PC-3 (cell line): Measurements from ENCODE around the gene KIF21A. TPM values are rescaled to one million over a fixed set of nuclear protein-coding genes. Genes with fewer than 3 reads are reported as not detected.

ENCODE experiments used
- ATAC-seq: fragments of 200-7000 bp; cut with Tn5 transposase; 2 replicates; pipeline ENCODE4 v1.9.1; 2020; ENCODE audit warnings: mild to moderate bottlenecking, moderate library complexity
- BruUV-seq: library from RNA; stranded (reverse); fragments of 400-500 nt; replicated peaks from 2 replicates; lab custom pipeline; 2021; lab: Mats Ljungman, UMichigan
- CTCF ChIA-PET: fragments of 300-600 bp; sonication (Branson Sonifier 250); formaldehyde crosslinking; loops from one replicate; lab custom pipeline; 2022; ENCODE audit warnings: antibody characterized with exemption; lab: Charles Lee
- POLR2A ChIA-PET: fragments of 300-600 bp; sonication (Branson Sonifier 250); formaldehyde crosslinking; loops from one replicate; lab custom pipeline; 2022; ENCODE audit warnings: antibody characterized with exemption; ENCODE audit not compliant: unreplicated experiment; lab: Charles Lee
- DNase-seq: peaks from one replicate; pipeline ENCODE4 v3.0.0-alpha.2; 2015
- H2AFZ ChIP-seq: fragments of 300-600 bp; sonication (generic); 2 replicates; pipeline ENCODE4 v1.6.0; 2016; ENCODE audit warnings: antibody characterized with exemption, low read length
- H3F3A ChIP-seq: fragments of 300-600 bp; sonication (generic); one replicate; pipeline ENCODE4 v1.6.0; 2017; ENCODE audit warnings: antibody characterized with exemption, low read length, control low read depth, mild to moderate bottlenecking; ENCODE audit not compliant: unreplicated experiment
- H3K27ac ChIP-seq: fragments of 300-600 bp; sonication (generic); 2 replicates; pipeline ENCODE4 v1.5.1; 2016; ENCODE audit warnings: mild to moderate bottlenecking, low read length
- H3K27me3 ChIP-seq: fragments of 300-600 bp; sonication (generic); 2 replicates; pipeline ENCODE4 v1.6.1; 2016; ENCODE audit warnings: low read length, mixed read lengths
- H3K36me3 ChIP-seq: fragments of 300-600 bp; sonication (generic); 2 replicates; pipeline ENCODE4 v1.6.1; 2016; ENCODE audit warnings: low read depth, mixed run types, low read length, mixed read lengths
- H3K4me1 ChIP-seq: fragments of 300-600 bp; sonication (generic); 2 replicates; pipeline ENCODE4 v1.5.1; 2016; ENCODE audit warnings: low read length; ENCODE audit not compliant: insufficient read depth
- H3K4me2 ChIP-seq: fragments of 300-600 bp; sonication (generic); 2 replicates; pipeline ENCODE4 v1.6.0; 2016; ENCODE audit warnings: low read length
- H3K4me3 ChIP-seq: fragments of 300-600 bp; sonication (generic); 2 replicates; pipeline ENCODE4 v1.5.1; 2016; ENCODE audit warnings: mild to moderate bottlenecking, low read length, mixed read lengths
- H3K79me2 ChIP-seq: fragments of 300-600 bp; sonication (generic); 2 replicates; pipeline ENCODE4 v1.6.1; 2017; ENCODE audit warnings: low read length, mixed read lengths
- H3K9ac ChIP-seq: fragments of 300-600 bp; sonication (generic); 2 replicates; pipeline ENCODE4 v1.6.0; 2016; ENCODE audit warnings: mild to moderate bottlenecking, low read length
- H3K9me2 ChIP-seq: fragments of 300-600 bp; sonication (generic); replicated peaks from 2 replicates; pipeline ENCODE4 v1.6.1; 2016; ENCODE audit warnings: mixed run types, low read length, mixed read lengths
- H3K9me3 ChIP-seq: fragments of 300-600 bp; sonication (generic); 2 replicates; pipeline ENCODE4 v1.6.1; 2016; ENCODE audit warnings: low read length, mixed read lengths
- H4K20me1 ChIP-seq: fragments of 300-600 bp; sonication (generic); 2 replicates; pipeline ENCODE4 v1.6.1; 2016; ENCODE audit warnings: low read length, mixed read lengths
- CTCF ChIP-seq: fragments of 300-600 bp; sonication (generic); conservative IDR thresholded peaks from 2 replicates; pipeline ENCODE4 v1.5.1; 2017; ENCODE audit warnings: antibody characterized with exemption, low read depth, mild to moderate bottlenecking, low read length
- EZH2 ChIP-seq: fragments of 300-600 bp; sonication (generic); IDR thresholded peaks from one replicate; pipeline ENCODE4 v1.6.1; 2017; ENCODE audit warnings: antibody characterized with exemption, mild to moderate bottlenecking, low read length; ENCODE audit not compliant: unreplicated experiment
- EZH2phosphoT487 ChIP-seq: fragments of 300-600 bp; sonication (generic); IDR thresholded peaks from 2 replicates; pipeline ENCODE4 v1.6.1; 2018; ENCODE audit warnings: mild to moderate bottlenecking, antibody characterized with exemption, low read length, borderline replicate concordance
- intact Hi-C: fragments of 100-400 bp; cut with micrococcal nuclease; formaldehyde crosslinking; loops from 2 replicates; pipeline ENCODE4 v1.9.0; 2023
- total RNA-seq: library from RNA; depleted of rRNA; stranded (reverse); fragments of >200 nt; gene quantifications from 2 replicates; pipeline ENCODE4 v1.2.3, GENCODE V29; 2014

The KIF21A gene
- total RNA-seq, 1 experiment from 2014 or later: 25.1 TPM

GRCh38 chr12:39369756-39370155 lies 73.2 kb downstream of the KIF21A start:
- DNase-seq: no peak
- CTCF ChIA-PET: no interaction called here
- Histone ChIP-seq H3K79me2 (peaks cover 14% of the 10 kb centered on the region; the same call in 1 of the 2 replicates), H3K4me3 (no peak overlapping the region), H3K9ac (no peak overlapping the region), H3K9me3 (no peaks in the 10 kb centered on the region), H3K27me3 (no peaks in the 10 kb centered on the region), H3K36me3 (peaks cover 13% of the 10 kb centered on the region), H3K4me1 (peaks cover 47% of the 10 kb centered on the region), H4K20me1 (no peaks in the 10 kb centered on the region), H3F3A (peaks cover 6% of the 10 kb centered on the region), H2AFZ (no peak overlapping the region), H3K9me2 (no peaks in the 10 kb centered on the region), H3K27ac (no peak overlapping the region), H3K4me2 (no peak overlapping the region)
- TF ChIP-seq CTCF (no peak), EZH2 (no peak), EZH2phosphoT487 (no peak)
- BruUV-seq: no TSS peak
- no peak for ATAC-seq
- POLR2A ChIA-PET: no interaction called here
- intact Hi-C loops: loop anchor here (5.0 to 10.0 kb wide), 4 partner anchors 52 to 323 kb away; no protein-coding TSS in a partner anchor

- peaks cover 14% of the 10 kb centered on the region; the same call in 1 of the 2 replicates for H3K79me2 ChIP-seq
- peaks cover 6% of the 10 kb centered on the region for H3F3A ChIP-seq
- no peaks in the 10 kb centered on the region for H3K27me3 ChIP-seq
- TF ChIP-seq EZH2 (no peak), EZH2phosphoT487 (no peak), CTCF (no peak)
- POLR2A ChIA-PET: interaction anchor here (0.6 kb wide), 1 partner anchor 19 kb away, joined by 3 read pairs; no protein-coding TSS in a partner anchor
- DNase-seq: peak; percentile 63
- peak overlapping the region; percentile 27; the same call in 1 of the 2 replicates for H3K9ac ChIP-seq
- H3K9me2 ChIP-seq: no peaks in the 10 kb centered on the region
- H3K36me3 ChIP-seq: peaks cover 15% of the 10 kb centered on the region
- no peaks in the 10 kb centered on the region for H3K9me3 ChIP-seq
- H3K4me2 ChIP-seq: peak overlapping the region; percentile 74
- no peaks in the 10 kb centered on the region for H4K20me1 ChIP-seq
- intact Hi-C loops: loop anchor here (1.0 to 10.0 kb wide), 6 partner anchors 52 to 323 kb away; no protein-coding TSS in a partner anchor
- 0 out of 2 replicates have a peak overlapping the region, but pooled peaks have one; percentile 43 for H3K4me3 ChIP-seq
- peak; percentile 30 for ATAC-seq
- no peak overlapping the region for H2AFZ ChIP-seq
- CTCF ChIA-PET: interaction anchor here (1.4 kb wide), 1 partner anchor 75 kb away, joined by 3 read pairs; no protein-coding TSS in a partner anchor
- peak overlapping the region; percentile 84 for H3K27ac ChIP-seq
- no TSS peak for BruUV-seq
- H3K4me1 ChIP-seq: peaks cover 45% of the 10 kb centered on the region
These were observed 74.0 kb downstream of the KIF21A start for GRCh38 chr12:39368891-39369290.

- no peaks in the 10 kb centered on the region for H3K27me3 ChIP-seq
- ChIA-PET CTCF (interaction anchor here (0.5 to 1.4 kb wide), 3 partner anchors 76 to 620 kb away, joined by 3 to 5 read pairs (median 3); partner anchors contain the start of gene ABCD2), POLR2A (interaction anchor here (0.6 kb wide), 1 partner anchor 20 kb away, joined by 3 read pairs; no protein-coding TSS in a partner anchor)
- H3K9me3 ChIP-seq: no peaks in the 10 kb centered on the region
- H4K20me1 ChIP-seq: no peaks in the 10 kb centered on the region
- DNase-seq (peak; percentile 83), ATAC-seq (peak; percentile 79)
- peak overlapping the region; percentile 84 for H3K27ac ChIP-seq
- H2AFZ ChIP-seq: no peak overlapping the region
- H3K4me3 ChIP-seq: peak overlapping the region; percentile 43; the same call in 1 of the 2 replicates
- H3K79me2 ChIP-seq: peaks cover 14% of the 10 kb centered on the region; the same call in 1 of the 2 replicates
- peaks cover 15% of the 10 kb centered on the region for H3K36me3 ChIP-seq
- TF ChIP-seq CTCF: no peak
- no peak for TF ChIP-seq EZH2phosphoT487
- TF ChIP-seq EZH2: no peak
- peaks cover 6% of the 10 kb centered on the region for H3F3A ChIP-seq
- no TSS peak for BruUV-seq
- H3K4me2 ChIP-seq: peak overlapping the region; percentile 74
- H3K9me2 ChIP-seq: no peaks in the 10 kb centered on the region
- intact Hi-C loops: loop anchor here (1.0 to 10.0 kb wide), 6 partner anchors 51 to 324 kb away; no protein-coding TSS in a partner anchor
- peaks cover 37% of the 10 kb centered on the region for H3K4me1 ChIP-seq
- peak overlapping the region; percentile 27; the same call in 1 of the 2 replicates for H3K9ac ChIP-seq
These were observed 74.8 kb downstream of the KIF21A start for GRCh38 chr12:39368096-39368495.
